Neural progenitor cell (in vitro differentiated cells): ENCODE results near the gene ASH1L.

Experiments
- EZH2phosphoT487 ChIP-seq: fragments of 200-600 bp; sonication (generic); IDR thresholded peaks from 2 replicates; pipeline ENCODE4 v1.6.1; 2017; ENCODE audit warnings: antibody characterized with exemption
- TF ChIP-seq, protein P1 (sequence below): fragments of 200-600 bp; sonication (generic); IDR thresholded peaks from 2 replicates; pipeline ENCODE4 v1.5.1; 2017; ENCODE audit warnings: antibody characterized with exemption, mild to moderate bottlenecking

DNA sequence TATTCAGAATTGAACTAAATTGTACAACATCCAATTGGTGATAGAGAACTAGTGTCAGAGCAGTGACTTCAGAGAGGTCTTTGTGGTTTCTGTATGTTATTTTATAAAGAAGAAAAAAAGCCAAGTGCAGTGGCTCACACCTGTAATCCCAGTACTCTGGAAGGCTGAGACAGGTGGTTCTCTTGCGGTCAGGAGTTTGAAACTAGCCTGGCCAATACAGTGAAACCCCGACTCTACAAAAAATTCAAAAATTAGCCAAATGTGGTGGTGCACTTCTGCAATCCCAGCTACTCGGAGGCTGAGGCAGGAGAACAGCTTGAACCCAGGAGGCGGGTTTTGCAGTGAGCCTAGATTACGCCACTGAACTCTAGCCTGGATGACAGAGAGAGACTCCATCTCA is 90.7 kb downstream of the ASH1L start:
- TF ChIP-seq, protein P1, sequence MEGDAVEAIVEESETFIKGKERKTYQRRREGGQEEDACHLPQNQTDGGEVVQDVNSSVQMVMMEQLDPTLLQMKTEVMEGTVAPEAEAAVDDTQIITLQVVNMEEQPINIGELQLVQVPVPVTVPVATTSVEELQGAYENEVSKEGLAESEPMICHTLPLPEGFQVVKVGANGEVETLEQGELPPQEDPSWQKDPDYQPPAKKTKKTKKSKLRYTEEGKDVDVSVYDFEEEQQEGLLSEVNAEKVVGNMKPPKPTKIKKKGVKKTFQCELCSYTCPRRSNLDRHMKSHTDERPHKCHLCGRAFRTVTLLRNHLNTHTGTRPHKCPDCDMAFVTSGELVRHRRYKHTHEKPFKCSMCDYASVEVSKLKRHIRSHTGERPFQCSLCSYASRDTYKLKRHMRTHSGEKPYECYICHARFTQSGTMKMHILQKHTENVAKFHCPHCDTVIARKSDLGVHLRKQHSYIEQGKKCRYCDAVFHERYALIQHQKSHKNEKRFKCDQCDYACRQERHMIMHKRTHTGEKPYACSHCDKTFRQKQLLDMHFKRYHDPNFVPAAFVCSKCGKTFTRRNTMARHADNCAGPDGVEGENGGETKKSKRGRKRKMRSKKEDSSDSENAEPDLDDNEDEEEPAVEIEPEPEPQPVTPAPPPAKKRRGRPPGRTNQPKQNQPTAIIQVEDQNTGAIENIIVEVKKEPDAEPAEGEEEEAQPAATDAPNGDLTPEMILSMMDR = no peak
- no peak for TF ChIP-seq EZH2phosphoT487
